Osteoblast (primary cell): ENCODE data around the gene EFR3B. TPM values are rescaled to one million over a fixed set of nuclear protein-coding genes. Genes with fewer than 3 reads are reported as not detected.

Experiments used
- DNase-seq: peaks from one replicate; pipeline ENCODE4 v3.0.0; 2011; ENCODE audit warnings: low spot score, mixed read lengths; ENCODE audit not compliant: insufficient read length; ENCODE audit errors: missing footprints
- H2AFZ ChIP-seq: 2 replicates; pipeline ENCODE4 v1.6.0; 2011; ENCODE audit warnings: mild to moderate bottlenecking, low read length
- H3K27ac ChIP-seq: 2 replicates; pipeline ENCODE4 v1.5.1; 2011; ENCODE audit warnings: mild to moderate bottlenecking, low read depth, low read length, moderate library complexity
- H3K27me3 ChIP-seq: 2 replicates; pipeline ENCODE4 v1.6.0; 2012; ENCODE audit warnings: mild to moderate bottlenecking, control low read depth, inconsistent platforms, low read length, moderate library complexity; ENCODE audit not compliant: insufficient read depth
- H3K36me3 ChIP-seq: 2 replicates; pipeline ENCODE4 v1.5.1; 2011; ENCODE audit warnings: mild to moderate bottlenecking, low read length, control low read depth, moderate library complexity; ENCODE audit not compliant: insufficient read depth
- H3K4me1 ChIP-seq: 2 replicates; pipeline ENCODE4 v1.5.1; 2011; ENCODE audit warnings: mild to moderate bottlenecking, low read length, control low read depth, moderate library complexity; ENCODE audit not compliant: insufficient read depth
- H3K4me2 ChIP-seq: 2 replicates; pipeline ENCODE4 v1.6.0; 2011; ENCODE audit warnings: mild to moderate bottlenecking, low read length; ENCODE audit not compliant: insufficient read depth
- H3K4me3 ChIP-seq: fragments of 200-600 bp; sonication (generic); 3 replicates; pipeline ENCODE4 v1.5.1; 2012; ENCODE audit warnings: mild to moderate bottlenecking, low read length, inconsistent platforms; ENCODE audit not compliant: insufficient read depth
- H3K79me2 ChIP-seq: 2 replicates; pipeline ENCODE4 v1.6.0; 2012; ENCODE audit warnings: mild to moderate bottlenecking, low read length, control low read depth, inconsistent platforms; ENCODE audit not compliant: insufficient read depth
- H3K9me3 ChIP-seq: 2 replicates; pipeline ENCODE4 v1.5.1; 2011; ENCODE audit warnings: low read depth, low read length, control low read depth
- H4K20me1 ChIP-seq: 2 replicates; pipeline ENCODE4 v1.6.0; 2012; ENCODE audit warnings: mild to moderate bottlenecking, low read length, control low read depth; ENCODE audit not compliant: insufficient read depth
- total RNA-seq: library from RNA; depleted of rRNA; stranded (reverse); fragments of >200 nt; gene quantifications from 2 replicates; pipeline ENCODE4 v1.2.3, GENCODE V29; 2012
- TF ChIP-seq, protein P1 (sequence below): IDR thresholded peaks from 2 replicates; pipeline ENCODE4 v1.5.1; 2011; ENCODE audit warnings: mild to moderate bottlenecking, low read depth, low read length, moderate library complexity; ENCODE audit errors: extremely low read depth

The EFR3B gene
- total RNA-seq, 1 donor = 0.72 TPM

DNA sequence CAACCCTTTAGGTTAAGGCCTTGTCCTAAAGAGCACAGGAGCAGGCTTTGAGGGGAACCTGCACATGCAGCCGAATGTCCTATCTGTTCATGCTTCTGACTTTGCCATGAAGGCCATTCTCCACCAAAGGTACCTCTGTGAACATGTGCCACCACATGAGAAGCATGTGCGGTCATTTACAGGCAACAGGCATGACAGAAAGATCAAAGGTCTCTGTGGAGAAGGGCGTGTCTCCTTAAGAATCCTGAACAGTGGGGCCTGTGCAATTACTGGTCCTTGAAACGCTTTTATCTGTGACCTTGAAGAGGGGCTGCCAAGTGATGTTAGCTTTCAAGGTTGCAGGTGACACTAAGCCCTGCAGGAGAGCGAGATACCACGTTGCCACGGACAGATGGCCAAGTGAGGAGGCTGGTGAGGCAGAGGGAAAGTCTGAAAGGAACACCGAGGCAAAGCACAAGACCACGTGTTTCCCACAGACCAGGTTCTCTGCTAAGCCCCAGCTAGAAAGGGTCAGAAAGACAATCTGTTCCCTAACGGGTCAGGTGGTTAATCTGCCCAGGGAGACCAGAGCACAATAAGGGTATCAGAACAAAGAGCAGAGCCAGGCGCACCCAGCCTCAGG lies 146.0 kb downstream of the EFR3B start:
- Histone ChIP-seq H3K27me3 (peaks cover 5% of the 10 kb centered on the region), H3K36me3 (no peaks in the 10 kb centered on the region), H3K4me1 (no peaks in the 10 kb centered on the region), H2AFZ (no peak overlapping the region), H4K20me1 (no peaks in the 10 kb centered on the region), H3K27ac (no peak overlapping the region), H3K9me3 (no peaks in the 10 kb centered on the region), H3K79me2 (no peaks in the 10 kb centered on the region), H3K4me2 (no peak overlapping the region), H3K4me3 (no peak overlapping the region)
- DNase-seq = no peak
- TF ChIP-seq, protein P1, sequence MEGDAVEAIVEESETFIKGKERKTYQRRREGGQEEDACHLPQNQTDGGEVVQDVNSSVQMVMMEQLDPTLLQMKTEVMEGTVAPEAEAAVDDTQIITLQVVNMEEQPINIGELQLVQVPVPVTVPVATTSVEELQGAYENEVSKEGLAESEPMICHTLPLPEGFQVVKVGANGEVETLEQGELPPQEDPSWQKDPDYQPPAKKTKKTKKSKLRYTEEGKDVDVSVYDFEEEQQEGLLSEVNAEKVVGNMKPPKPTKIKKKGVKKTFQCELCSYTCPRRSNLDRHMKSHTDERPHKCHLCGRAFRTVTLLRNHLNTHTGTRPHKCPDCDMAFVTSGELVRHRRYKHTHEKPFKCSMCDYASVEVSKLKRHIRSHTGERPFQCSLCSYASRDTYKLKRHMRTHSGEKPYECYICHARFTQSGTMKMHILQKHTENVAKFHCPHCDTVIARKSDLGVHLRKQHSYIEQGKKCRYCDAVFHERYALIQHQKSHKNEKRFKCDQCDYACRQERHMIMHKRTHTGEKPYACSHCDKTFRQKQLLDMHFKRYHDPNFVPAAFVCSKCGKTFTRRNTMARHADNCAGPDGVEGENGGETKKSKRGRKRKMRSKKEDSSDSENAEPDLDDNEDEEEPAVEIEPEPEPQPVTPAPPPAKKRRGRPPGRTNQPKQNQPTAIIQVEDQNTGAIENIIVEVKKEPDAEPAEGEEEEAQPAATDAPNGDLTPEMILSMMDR = no peak

DNA sequence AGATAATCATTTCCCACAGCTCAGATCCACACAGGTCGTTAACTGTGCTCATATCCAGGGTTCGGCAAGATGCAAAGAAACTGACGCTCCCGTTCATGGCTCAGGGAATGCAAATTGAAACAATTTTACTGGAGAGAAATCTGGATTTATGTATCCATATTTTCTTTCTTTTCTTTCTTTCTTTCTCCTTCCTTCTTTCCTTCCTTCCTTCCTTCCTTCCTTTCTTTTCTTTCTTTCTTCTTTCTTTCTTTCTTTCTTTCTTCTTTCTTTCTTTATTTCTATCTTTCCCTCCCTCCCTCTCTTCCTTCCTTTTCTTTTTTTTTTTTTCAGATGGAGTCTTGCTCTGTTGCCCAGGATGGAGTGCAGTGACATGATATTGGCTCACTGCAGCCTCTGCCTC lies 146.5 kb downstream of the EFR3B start:
- Histone ChIP-seq H3K4me2 (no peak overlapping the region), H3K79me2 (no peaks in the 10 kb centered on the region), H3K27ac (no peak overlapping the region), H2AFZ (no peak overlapping the region), H3K9me3 (no peaks in the 10 kb centered on the region), H3K4me3 (no peak overlapping the region), H3K4me1 (no peaks in the 10 kb centered on the region), H3K27me3 (peaks cover 5% of the 10 kb centered on the region), H4K20me1 (no peaks in the 10 kb centered on the region), H3K36me3 (no peaks in the 10 kb centered on the region)
- TF ChIP-seq, protein P1 = no peak
- DNase-seq = no peak

DNA sequence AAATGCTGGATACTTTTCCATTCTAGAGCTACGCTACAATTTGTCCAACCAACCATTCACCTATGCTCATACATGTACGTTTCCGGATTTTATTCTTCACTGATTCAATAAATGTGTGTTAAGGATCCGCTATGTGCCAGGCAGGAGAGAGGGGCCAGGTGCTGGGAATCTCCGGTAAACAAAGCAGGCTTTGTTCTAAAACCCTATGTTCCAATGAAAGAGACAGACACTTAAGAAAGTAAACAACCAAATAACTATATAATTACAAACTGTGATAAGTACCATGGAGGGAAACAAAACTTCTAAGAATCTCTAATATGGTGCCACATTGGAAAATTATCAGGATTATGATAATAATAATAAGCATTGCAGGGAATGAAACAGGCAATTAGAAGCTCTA lies 148.7 kb downstream of the EFR3B start:
- H3K4me3 ChIP-seq = no peak overlapping the region
- H3K4me2 ChIP-seq = no peak overlapping the region
- no peaks in the 10 kb centered on the region for H4K20me1 ChIP-seq
- H3K4me1 ChIP-seq = no peaks in the 10 kb centered on the region
- no peak overlapping the region for H3K27ac ChIP-seq
- no peaks in the 10 kb centered on the region for H3K79me2 ChIP-seq
- peaks cover 5% of the 10 kb centered on the region for H3K27me3 ChIP-seq
- DNase-seq = no peak
- TF ChIP-seq, protein P1 = no peak
- no peaks in the 10 kb centered on the region for H3K36me3 ChIP-seq
- H3K9me3 ChIP-seq = no peaks in the 10 kb centered on the region
- no peak overlapping the region for H2AFZ ChIP-seq

DNA sequence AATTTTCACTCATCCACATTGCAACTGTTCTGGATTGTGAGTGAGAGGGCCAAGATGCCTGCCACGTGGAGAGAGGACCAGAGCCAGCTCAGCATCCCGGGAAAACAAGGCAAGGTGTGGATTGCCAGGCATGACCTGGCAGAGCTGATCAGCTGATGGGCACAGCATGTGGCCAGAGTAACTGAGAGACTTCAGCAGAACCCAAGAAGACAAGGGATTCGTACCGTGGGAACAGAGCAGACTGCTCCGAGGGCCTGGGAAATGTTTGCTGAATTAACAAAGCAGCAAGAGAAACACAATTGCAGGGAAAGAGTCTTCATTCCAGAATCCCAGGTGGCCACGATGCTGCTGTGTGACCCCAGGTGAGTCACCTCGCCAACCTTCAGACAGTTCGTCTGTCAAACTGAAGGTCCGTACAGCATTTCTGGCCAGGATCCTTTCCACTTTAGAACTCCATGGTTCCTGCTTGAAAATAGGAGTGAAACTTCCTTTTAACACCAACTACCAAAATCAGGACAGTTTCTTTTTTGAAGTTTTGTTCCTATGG lies 152.8 kb downstream of the EFR3B start:
- no peaks in the 10 kb centered on the region for H3K9me3 ChIP-seq
- no peaks in the 10 kb centered on the region for H3K79me2 ChIP-seq
- no peak overlapping the region for H3K4me3 ChIP-seq
- H3K4me2 ChIP-seq = no peak overlapping the region
- DNase-seq = peak; percentile 31
- H3K27me3 ChIP-seq = peaks cover 4% of the 10 kb centered on the region
- H3K27ac ChIP-seq = no peak overlapping the region
- TF ChIP-seq, protein P1 = no peak
- no peaks in the 10 kb centered on the region for H4K20me1 ChIP-seq
- H3K4me1 ChIP-seq = peaks cover 5% of the 10 kb centered on the region
- no peak overlapping the region for H2AFZ ChIP-seq
- no peaks in the 10 kb centered on the region for H3K36me3 ChIP-seq
